NB4 (cell line): ENCODE results near the gene ANKRD27.

Experiments
- POLR2A ChIP-seq: IDR thresholded peaks from 2 replicates; pipeline ENCODE4 v1.6.1; 2011; ENCODE audit warnings: mild to moderate bottlenecking; ENCODE audit not compliant: insufficient read length; ENCODE audit errors: extremely low read depth
- TF ChIP-seq, protein P1 (sequence below): IDR thresholded peaks from one replicate; pipeline ENCODE4 v1.5.1; 2012; ENCODE audit warnings: low read depth, low read length

DNA sequence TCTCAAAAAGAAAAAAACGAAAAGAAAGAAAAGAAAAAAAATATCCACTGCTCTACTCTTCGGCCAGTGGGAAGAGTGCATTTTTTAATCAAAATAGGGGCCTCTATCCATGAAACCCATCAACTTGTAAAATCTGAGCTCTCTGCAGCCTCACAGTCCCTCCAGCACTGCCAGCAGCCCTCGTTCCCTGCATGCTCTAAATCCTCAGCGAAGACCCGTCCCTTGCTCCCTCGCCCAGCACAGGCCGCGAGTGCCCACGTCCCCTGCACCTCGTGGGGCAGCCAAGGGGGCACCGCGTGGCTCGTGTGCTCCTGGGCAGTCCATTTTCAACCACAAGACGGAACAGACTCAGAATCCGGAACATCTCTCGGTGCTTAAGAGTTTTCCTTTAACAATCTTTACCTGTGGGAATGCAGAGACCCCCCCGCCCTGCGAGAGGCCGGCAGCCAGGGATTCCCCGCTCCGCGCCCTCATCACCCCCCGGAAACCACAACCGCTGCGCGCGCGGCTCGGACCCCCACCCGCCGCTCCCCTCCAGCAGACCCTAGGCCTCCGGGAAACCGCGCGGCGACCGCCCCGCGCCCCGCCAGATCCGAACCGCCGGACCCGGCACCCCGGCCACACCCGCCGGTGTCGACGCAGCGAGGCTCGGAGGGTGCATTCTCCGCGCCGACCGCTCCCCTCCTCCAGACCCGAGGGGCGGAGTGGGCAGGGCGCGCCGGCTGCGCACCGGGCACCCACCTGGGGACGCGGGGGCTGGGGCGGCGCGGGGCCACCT, 638 bp downstream of the ANKRD27 start:
- TF ChIP-seq, protein P1, sequence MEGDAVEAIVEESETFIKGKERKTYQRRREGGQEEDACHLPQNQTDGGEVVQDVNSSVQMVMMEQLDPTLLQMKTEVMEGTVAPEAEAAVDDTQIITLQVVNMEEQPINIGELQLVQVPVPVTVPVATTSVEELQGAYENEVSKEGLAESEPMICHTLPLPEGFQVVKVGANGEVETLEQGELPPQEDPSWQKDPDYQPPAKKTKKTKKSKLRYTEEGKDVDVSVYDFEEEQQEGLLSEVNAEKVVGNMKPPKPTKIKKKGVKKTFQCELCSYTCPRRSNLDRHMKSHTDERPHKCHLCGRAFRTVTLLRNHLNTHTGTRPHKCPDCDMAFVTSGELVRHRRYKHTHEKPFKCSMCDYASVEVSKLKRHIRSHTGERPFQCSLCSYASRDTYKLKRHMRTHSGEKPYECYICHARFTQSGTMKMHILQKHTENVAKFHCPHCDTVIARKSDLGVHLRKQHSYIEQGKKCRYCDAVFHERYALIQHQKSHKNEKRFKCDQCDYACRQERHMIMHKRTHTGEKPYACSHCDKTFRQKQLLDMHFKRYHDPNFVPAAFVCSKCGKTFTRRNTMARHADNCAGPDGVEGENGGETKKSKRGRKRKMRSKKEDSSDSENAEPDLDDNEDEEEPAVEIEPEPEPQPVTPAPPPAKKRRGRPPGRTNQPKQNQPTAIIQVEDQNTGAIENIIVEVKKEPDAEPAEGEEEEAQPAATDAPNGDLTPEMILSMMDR, result no peak
- TF ChIP-seq POLR2A, result no peak
